Hepatocyte (in vitro differentiated cells): ENCODE results near the gene CBS.
"Not testable (repeated sequence)": the region's sequence is repeated elsewhere in the genome, so short reads cannot be mapped to it uniquely, and the experiment has no call there.

ENCODE experiments used
- CTCF ChIP-seq: fragments of 200-600 bp; sonication (generic); IDR thresholded peaks from 2 replicates; pipeline ENCODE4 v1.5.1; 2016; ENCODE audit warnings: antibody characterized with exemption, mild to moderate bottlenecking; ENCODE audit not compliant: poor library complexity
- EZH2 ChIP-seq: fragments of 200-600 bp; sonication (generic); IDR thresholded peaks from 2 replicates; pipeline ENCODE4 v1.6.1; 2016; ENCODE audit warnings: antibody characterized with exemption, mild to moderate bottlenecking, borderline replicate concordance

DNA sequence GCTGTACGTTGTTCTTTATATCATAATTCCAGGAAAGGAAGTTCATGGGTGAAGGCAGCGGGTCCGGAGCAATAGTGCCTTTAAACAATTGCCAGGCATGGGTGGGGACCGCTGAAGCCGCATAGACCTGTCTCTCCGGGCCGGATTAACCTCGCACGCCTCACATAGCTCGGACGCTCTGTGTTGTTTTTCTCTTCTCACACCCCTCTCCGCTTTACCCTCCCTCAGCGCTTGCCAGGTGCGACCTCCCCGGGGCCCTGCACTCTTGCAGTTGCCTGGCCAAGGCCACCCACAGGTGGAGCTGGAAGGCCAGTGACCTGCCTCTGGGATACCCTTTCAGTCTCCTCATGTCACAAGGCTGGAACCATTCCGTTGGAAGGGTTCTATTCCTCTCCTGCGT is 32.5 kb upstream of the CBS start:
- not testable (repeated sequence) for TF ChIP-seq CTCF, EZH2
